A673 (cell line): ENCODE measurements around the gene RBMS1.

Experiments
- EZH2 ChIP-seq: fragments of 200-600 bp; sonication (generic); IDR thresholded peaks from 2 replicates; pipeline ENCODE4 v1.6.1; 2017; ENCODE audit warnings: borderline replicate concordance, low read depth, mild to moderate bottlenecking, mixed read lengths, antibody characterized with exemption, low read length; ENCODE audit not compliant: poor library complexity, severe bottlenecking
- TF ChIP-seq, protein P1 (sequence below): fragments of 300-800, 200-600 bp; sonication (generic); conservative IDR thresholded peaks from 2 replicates; pipeline ENCODE4 v1.5.1; 2017; ENCODE audit warnings: low read depth, mild to moderate bottlenecking, antibody characterized with exemption, low read length, moderate library complexity, mixed read lengths

DNA sequence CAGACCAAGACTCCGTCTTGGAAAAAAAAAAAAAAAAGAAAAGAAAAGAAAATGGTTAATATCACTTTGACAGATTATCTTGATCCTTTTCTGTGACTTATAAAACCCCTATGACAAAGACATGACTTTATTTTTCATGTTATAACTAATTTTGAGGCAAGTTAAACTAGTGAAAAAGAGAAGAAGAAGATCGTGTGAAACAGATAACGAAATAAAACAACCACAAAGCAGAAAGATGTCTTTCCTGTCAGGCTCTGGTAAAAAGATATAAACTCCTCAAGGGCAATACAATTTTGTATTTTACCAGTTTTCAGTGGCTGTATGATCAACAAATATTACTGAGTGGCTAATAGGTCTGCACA lies 13.4 kb upstream of the RBMS1 start:
- TF ChIP-seq, protein P1, sequence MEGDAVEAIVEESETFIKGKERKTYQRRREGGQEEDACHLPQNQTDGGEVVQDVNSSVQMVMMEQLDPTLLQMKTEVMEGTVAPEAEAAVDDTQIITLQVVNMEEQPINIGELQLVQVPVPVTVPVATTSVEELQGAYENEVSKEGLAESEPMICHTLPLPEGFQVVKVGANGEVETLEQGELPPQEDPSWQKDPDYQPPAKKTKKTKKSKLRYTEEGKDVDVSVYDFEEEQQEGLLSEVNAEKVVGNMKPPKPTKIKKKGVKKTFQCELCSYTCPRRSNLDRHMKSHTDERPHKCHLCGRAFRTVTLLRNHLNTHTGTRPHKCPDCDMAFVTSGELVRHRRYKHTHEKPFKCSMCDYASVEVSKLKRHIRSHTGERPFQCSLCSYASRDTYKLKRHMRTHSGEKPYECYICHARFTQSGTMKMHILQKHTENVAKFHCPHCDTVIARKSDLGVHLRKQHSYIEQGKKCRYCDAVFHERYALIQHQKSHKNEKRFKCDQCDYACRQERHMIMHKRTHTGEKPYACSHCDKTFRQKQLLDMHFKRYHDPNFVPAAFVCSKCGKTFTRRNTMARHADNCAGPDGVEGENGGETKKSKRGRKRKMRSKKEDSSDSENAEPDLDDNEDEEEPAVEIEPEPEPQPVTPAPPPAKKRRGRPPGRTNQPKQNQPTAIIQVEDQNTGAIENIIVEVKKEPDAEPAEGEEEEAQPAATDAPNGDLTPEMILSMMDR, result no peak
- TF ChIP-seq EZH2, result no peak
